PFSK-1 (cell line): ENCODE measurements around the gene TNRC6B.

ENCODE experiments used
- FOXP2 ChIP-seq: optimal IDR thresholded peaks from 2 replicates; pipeline ENCODE3; 2011; ENCODE audit warnings: borderline replicate concordance, control low read depth, inconsistent platforms; ENCODE audit not compliant: insufficient read depth; ENCODE audit errors: extremely low read length, extremely low read depth
- POLR2AphosphoS5 ChIP-seq: IDR thresholded peaks from 2 replicates; pipeline ENCODE4 v1.6.1; 2012; ENCODE audit warnings: low read depth, mild to moderate bottlenecking, control low read depth, low read length, moderate library complexity
- REST ChIP-seq, 2 experiments: IDR thresholded peaks; 2 replicates each; pipeline versions ENCODE4 v1.6.1 to v1.8.0; 2011 to 2012; ENCODE audit warnings: low read depth in 2 of 2, low read length in 2 of 2, control low read depth in 1 of 2, inconsistent platforms in 1 of 2, mild to moderate bottlenecking in 1 of 2, moderate library complexity in 1 of 2; ENCODE audit not compliant: insufficient read depth in 1 of 2
- SIN3A ChIP-seq: IDR thresholded peaks from 2 replicates; pipeline ENCODE4 v1.6.1; 2012; ENCODE audit warnings: mild to moderate bottlenecking, low read length, moderate library complexity, borderline replicate concordance; ENCODE audit not compliant: insufficient read depth
- TAF1 ChIP-seq: IDR thresholded peaks from 2 replicates; pipeline ENCODE4 v1.6.1; 2012; ENCODE audit warnings: low read length, control low read depth, borderline replicate concordance; ENCODE audit not compliant: insufficient read depth

TNRC6B gene

GRCh38 chr22:40244586-40244985, 66.9 kb downstream of the TNRC6B start:
- no peak for TF ChIP-seq REST (IDR thresholded peaks at IDR 0.05; ENCODE audit: insufficient read depth in 1 of 2, low read depth in 2 of 2, low read length in 2 of 2)
- TF ChIP-seq FOXP2, result no peak
- no peak for TF ChIP-seq SIN3A
- no peak for TF ChIP-seq TAF1
- no peak for TF ChIP-seq POLR2AphosphoS5

GRCh38 chr22:40247976-40248375, 70.3 kb downstream of the TNRC6B start:
- TF ChIP-seq POLR2AphosphoS5, result no peak
- no peak for TF ChIP-seq REST (IDR thresholded peaks at IDR 0.05; ENCODE audit: insufficient read depth in 1 of 2, low read depth in 2 of 2, low read length in 2 of 2)
- TF ChIP-seq TAF1, result no peak
- TF ChIP-seq FOXP2, result no peak
- TF ChIP-seq SIN3A, result no peak

- TF ChIP-seq SIN3A (no peak), POLR2AphosphoS5 (no peak), REST (IDR thresholded peaks at IDR 0.05; ENCODE audit: insufficient read depth in 1 of 2, low read depth in 2 of 2, low read length in 2 of 2) (no peak), FOXP2 (no peak), TAF1 (no peak)
Measured at GRCh38 chr22:40249286-40249685, 71.6 kb downstream of the TNRC6B start.

- no peak for TF ChIP-seq REST (IDR thresholded peaks at IDR 0.05; ENCODE audit: insufficient read depth in 1 of 2, low read depth in 2 of 2, low read length in 2 of 2)
- TF ChIP-seq POLR2AphosphoS5, result no peak
- no peak for TF ChIP-seq SIN3A
- TF ChIP-seq FOXP2, result no peak
- no peak for TF ChIP-seq TAF1
Measured at GRCh38 chr22:40250608-40251007, 72.9 kb downstream of the TNRC6B start.

GRCh38 chr22:40251106-40251505, 73.4 kb downstream of the TNRC6B start:
- no peak for TF ChIP-seq TAF1
- no peak for TF ChIP-seq SIN3A
- TF ChIP-seq FOXP2, result no peak
- no peak for TF ChIP-seq POLR2AphosphoS5
- no peak for TF ChIP-seq REST (IDR thresholded peaks at IDR 0.05; ENCODE audit: insufficient read depth in 1 of 2, low read depth in 2 of 2, low read length in 2 of 2)
